ENCODE results near the gene WDR86. TPM values are rescaled to one million over a fixed set of nuclear protein-coding genes. Genes with fewer than 3 reads are reported as not detected.

The WDR86 gene
- total RNA-seq, 1 experiment from 2014 or later = not detected

GRCh38 chr7:151384776-151385625 is 24.8 kb downstream of the WDR86 start (continued):
- TF ChIP-seq ZBTB33 (IDR thresholded peaks at IDR 0.05; ENCODE audit: extremely low read depth, insufficient replicate concordance, low read length) (no peak), EZH2 (IDR thresholded peaks at IDR 0.05) (no peak), ATF3 (IDR thresholded peaks at IDR 0.05) (no peak), REST (IDR thresholded peaks at IDR 0.05; ENCODE audit: low read depth) (no peak), RAD21 (IDR thresholded peaks at IDR 0.05; ENCODE audit: low read depth) (no peak), ZFX (IDR thresholded peaks at IDR 0.05) (no peak)

- DNase-seq (ENCODE audit: low read depth, low spot score) = no peak
- H3K79me2 ChIP-seq (ENCODE audit: insufficient read depth, low read length) = no peaks in the 10 kb centered on the region
- no peak overlapping the region for H3K4me2 ChIP-seq (ENCODE audit: low read length)
- no peaks in the 10 kb centered on the region for H3K36me3 ChIP-seq (ENCODE audit: control insufficient read depth in 1 of 2, insufficient read depth in 2 of 2, low read length in 2 of 2)
- H3K9me2 ChIP-seq (ENCODE audit: insufficient read depth) = no peaks in the 10 kb centered on the region
- no peak overlapping the region for H3K27ac ChIP-seq (ENCODE audit: low read depth, low read length)
- H3K4me3 ChIP-seq (replicated peaks in 1 of 2; ENCODE audit: low read depth in 1 of 2, low read length in 2 of 2) = no peak overlapping the region
- ChIA-PET POLR2A (no interaction called here), CTCF (no interaction called here), RAD21 (ENCODE audit: low non-redundant PET in 1 of 2, low total read pairs in 2 of 2, uncharacterized antibody in 2 of 2, unreplicated experiment in 2 of 2) (no interaction called here)
- no TSS peak for BruUV-seq (replicated peaks)
- no peaks in the 10 kb centered on the region for H3K9me3 ChIP-seq (ENCODE audit: control insufficient read depth in 1 of 2, insufficient read depth in 1 of 2, low read depth in 1 of 2, low read length in 2 of 2)
- no peaks in the 10 kb centered on the region for H3K27me3 ChIP-seq (ENCODE audit: insufficient read depth, low read length)
- H2AFZ ChIP-seq (ENCODE audit: low read depth, low read length, poor library complexity, severe bottlenecking) = no peak overlapping the region
- ATAC-seq = no peak
- H3K4me1 ChIP-seq (ENCODE audit: control insufficient read depth in 1 of 2, insufficient read depth in 2 of 2, low read length in 2 of 2) = peaks cover 6 to 7% of the 10 kb centered on the region in 2 experiments; a peak in 2 of 4 replicates
- H4K20me1 ChIP-seq (ENCODE audit: insufficient read depth) = no peaks in the 10 kb centered on the region
- intact Hi-C loops (cut with micrococcal nuclease) = no loop called here
- H3K9ac ChIP-seq (ENCODE audit: low read length) = no peak overlapping the region
- TF ChIP-seq ZFX (IDR thresholded peaks at IDR 0.05) (no peak), CTCF (IDR thresholded peaks at IDR 0.05 in 2 of 3, conservative IDR thresholded peaks at IDR 0.05 in 1 of 3; ENCODE audit: borderline replicate concordance in 1 of 3, insufficient read depth in 1 of 3, low read depth in 2 of 3, low read length in 2 of 3) (no peak), EGR1 (IDR thresholded peaks at IDR 0.05; ENCODE audit: low read depth) (no peak), SP1 (IDR thresholded peaks at IDR 0.05; ENCODE audit: low read depth) (no peak), MAX (IDR thresholded peaks at IDR 0.05) (no peak), ZBTB33 (IDR thresholded peaks at IDR 0.05; ENCODE audit: extremely low read depth, insufficient replicate concordance, low read length) (no peak), SIN3A (IDR thresholded peaks at IDR 0.05; ENCODE audit: low read depth) (no peak), SRF (IDR thresholded peaks at IDR 0.05; ENCODE audit: low read depth) (no peak), ZNF274 (IDR thresholded peaks at IDR 0.05; ENCODE audit: low read depth, low read length) (no peak), EZH2 (IDR thresholded peaks at IDR 0.05) (no peak), JUND (IDR thresholded peaks at IDR 0.05) (no peak)
Measured at GRCh38 chr7:151384352-151384697, 25.5 kb downstream of the WDR86 start.

Data from HCT116 (cell line).